SK-N-SH (cell line): ENCODE measurements around the gene SH3RF1. TPM values are rescaled to one million over a fixed set of nuclear protein-coding genes. Genes with fewer than 3 reads are reported as not detected.

ENCODE experiments used
- CTCF ChIA-PET: fragments of 300-600, 350-600 bp; formaldehyde crosslinking; extraction: SDS; loops from one replicate; lab custom pipeline; 2021; lab: Yijun Ruan, JAX
- POLR2A ChIA-PET: fragments of 350-600 bp; sonication (Branson Sonifier 250); formaldehyde crosslinking; extraction: SDS; loops from one replicate; lab custom pipeline; 2020; ENCODE audit warnings: antibody characterized with exemption, inconsistent platforms; lab: Yijun Ruan, JAX
- DNase-seq: peaks from one replicate; pipeline ENCODE4 v3.0.0; 2012
- H2AFZ ChIP-seq: fragments of 200-600 bp; sonication (generic); 2 replicates; pipeline ENCODE4 v1.8.1; 2016; ENCODE audit warnings: antibody characterized with exemption, mild to moderate bottlenecking, low read depth
- H3F3A ChIP-seq: fragments of 200-600 bp; sonication (generic); replicated peaks from 2 replicates; pipeline ENCODE3; 2016; ENCODE audit warnings: antibody characterized with exemption, mild to moderate bottlenecking; ENCODE audit not compliant: insufficient read depth
- H3K27ac ChIP-seq, 2 experiments: fragments of 200-500 bp in 1 of 2; fragments of 200-600 bp in 1 of 2; sonication (Bioruptor generic) in 1 of 2; sonication (generic), shearing (Covaris generic) in 1 of 2; 2 replicates each; pipeline versions ENCODE4 v1.5.1 to v1.6.1; 2014 to 2016; ENCODE audit warnings: low read depth in 2 of 2, inconsistent platforms in 1 of 2, low read length in 1 of 2, mild to moderate bottlenecking in 1 of 2, mixed read lengths in 1 of 2
- H3K27me3 ChIP-seq: fragments of 200-600 bp; sonication (generic), shearing (Covaris generic); 2 replicates; pipeline ENCODE4 v1.6.1; 2016; ENCODE audit warnings: mixed run types; ENCODE audit not compliant: insufficient read depth
- H3K36me3 ChIP-seq, 2 experiments: fragments of 200-500 bp in 1 of 2; fragments of 200-600 bp in 1 of 2; sonication (Bioruptor generic) in 1 of 2; sonication (generic) in 1 of 2; replicated peaks in 1 of 2; 2 replicates each; pipeline versions ENCODE3 to v1.5.1; 2014 to 2016; ENCODE audit warnings: low read length in 1 of 2, mild to moderate bottlenecking in 1 of 2; ENCODE audit not compliant: insufficient read depth in 2 of 2, control insufficient read depth in 1 of 2
- H3K4me1 ChIP-seq, 2 experiments: fragments of 200-500 bp in 1 of 2; fragments of 200-600 bp in 1 of 2; sonication (Bioruptor generic) in 1 of 2; sonication (generic), shearing (Covaris generic) in 1 of 2; 2 replicates each; pipeline versions ENCODE4 v1.5.1 to v1.6.1; 2014 to 2016; ENCODE audit warnings: low read depth in 1 of 2, low read length in 1 of 2, mixed run types in 1 of 2; ENCODE audit not compliant: insufficient read depth in 2 of 2, control insufficient read depth in 1 of 2
- H3K4me2 ChIP-seq: fragments of 200-600 bp; sonication (generic), shearing (Covaris generic); 2 replicates; pipeline ENCODE4 v1.6.1; 2017; ENCODE audit warnings: mixed run types
- H3K4me3 ChIP-seq, 2 experiments: fragments of 200-500 bp in 1 of 2; fragments of 200-600 bp in 1 of 2; sonication (Bioruptor generic) in 1 of 2; sonication (generic), shearing (Covaris generic) in 1 of 2; 2 replicates each; pipeline versions ENCODE4 v1.5.1 to v1.8.1; 2014 to 2016; ENCODE audit warnings: low read depth in 2 of 2, inconsistent platforms in 1 of 2, low read length in 1 of 2, mild to moderate bottlenecking in 1 of 2, mixed read lengths in 1 of 2, moderate library complexity in 1 of 2
- H3K79me2 ChIP-seq: fragments of 200-600 bp; sonication (generic); 2 replicates; pipeline ENCODE4 v1.8.1; 2017; ENCODE audit warnings: mild to moderate bottlenecking; ENCODE audit not compliant: insufficient read depth
- H3K9ac ChIP-seq: fragments of 200-600 bp; sonication (generic); 2 replicates; pipeline ENCODE4 v1.6.1; 2017; ENCODE audit warnings: mixed run types
- H3K9me2 ChIP-seq: fragments of 200-600 bp; sonication (generic); 2 replicates; pipeline ENCODE4 v1.6.1; 2017; ENCODE audit warnings: mixed run types
- H3K9me3 ChIP-seq: fragments of 200-600 bp; sonication (generic); 2 replicates; pipeline ENCODE4 v1.6.1; 2017; ENCODE audit warnings: mixed run types, mild to moderate bottlenecking, moderate library complexity
- H4K20me1 ChIP-seq: fragments of 200-600 bp; sonication (generic); 2 replicates; pipeline ENCODE4 v1.6.1; 2017; ENCODE audit warnings: mild to moderate bottlenecking, mixed run types; ENCODE audit not compliant: insufficient read depth
- ELF1 ChIP-seq: IDR thresholded peaks from 2 replicates; pipeline ENCODE4 v1.4.0; 2012
- FOXJ3 ChIP-seq: sonication (generic); formaldehyde crosslinking; IDR thresholded peaks from 2 replicates; pipeline ENCODE4 v1.5.1; 2020; ENCODE audit warnings: mild to moderate bottlenecking, missing genetic modification reagents
- GATA2 ChIP-seq: sonication (generic); formaldehyde crosslinking; IDR thresholded peaks from 2 replicates; pipeline ENCODE4 v1.5.0; 2020; ENCODE audit warnings: mild to moderate bottlenecking, missing genetic modification reagents
- RAD21 ChIP-seq: IDR thresholded peaks from 2 replicates; pipeline ENCODE4 v1.6.1; 2012; ENCODE audit warnings: mild to moderate bottlenecking, low read length
- RCOR1 ChIP-seq: fragments of 150-350 bp; IDR thresholded peaks from 2 replicates; pipeline ENCODE4 v1.6.1; 2017; ENCODE audit warnings: antibody characterized with exemption, low read length
- RFX5 ChIP-seq: IDR thresholded peaks from 2 replicates; pipeline ENCODE4 v1.6.1; 2012; ENCODE audit warnings: mild to moderate bottlenecking, improper control_type of control experiment, low read length
- TEAD4 ChIP-seq: IDR thresholded peaks from 2 replicates; pipeline ENCODE4 v1.4.0; 2012; ENCODE audit warnings: mild to moderate bottlenecking, borderline replicate concordance; ENCODE audit not compliant: insufficient read depth
- WGBS: methylation state at CpG from one replicate; pipeline ENCODE4 v1.1.6; 2017; ENCODE audit warnings: low lambda C conversion rate; 5-methylcytosine and 5-hydroxymethylcytosine counted together
- polyA plus RNA-seq, 3 experiments: library from polyadenylated mRNA; depleted of rRNA; stranded (reverse); fragments of >200 nt; gene quantifications; 2 replicates each; pipeline ENCODE4 v1.2.3, GENCODE V29; 2012
- TF ChIP-seq, protein P1 (sequence below): fragments of 150-350 bp; IDR thresholded peaks from 2 replicates; pipeline ENCODE4 v1.6.1; 2017; ENCODE audit warnings: antibody characterized with exemption, low read length, low read depth, borderline replicate concordance
- TF ChIP-seq, protein P2 (sequence below): IDR thresholded peaks from 2 replicates; pipeline ENCODE4 v1.4.0; 2012; ENCODE audit warnings: low read depth
- TF ChIP-seq, protein P3 (sequence below): IDR thresholded peaks from 2 replicates; pipeline ENCODE4 v1.4.0; 2012; ENCODE audit warnings: low read depth, borderline replicate concordance

The SH3RF1 gene
- polyA plus RNA-seq, 1 of the 3 experiments (the other 2 are of a cell fraction): 22.0 TPM

DNA sequence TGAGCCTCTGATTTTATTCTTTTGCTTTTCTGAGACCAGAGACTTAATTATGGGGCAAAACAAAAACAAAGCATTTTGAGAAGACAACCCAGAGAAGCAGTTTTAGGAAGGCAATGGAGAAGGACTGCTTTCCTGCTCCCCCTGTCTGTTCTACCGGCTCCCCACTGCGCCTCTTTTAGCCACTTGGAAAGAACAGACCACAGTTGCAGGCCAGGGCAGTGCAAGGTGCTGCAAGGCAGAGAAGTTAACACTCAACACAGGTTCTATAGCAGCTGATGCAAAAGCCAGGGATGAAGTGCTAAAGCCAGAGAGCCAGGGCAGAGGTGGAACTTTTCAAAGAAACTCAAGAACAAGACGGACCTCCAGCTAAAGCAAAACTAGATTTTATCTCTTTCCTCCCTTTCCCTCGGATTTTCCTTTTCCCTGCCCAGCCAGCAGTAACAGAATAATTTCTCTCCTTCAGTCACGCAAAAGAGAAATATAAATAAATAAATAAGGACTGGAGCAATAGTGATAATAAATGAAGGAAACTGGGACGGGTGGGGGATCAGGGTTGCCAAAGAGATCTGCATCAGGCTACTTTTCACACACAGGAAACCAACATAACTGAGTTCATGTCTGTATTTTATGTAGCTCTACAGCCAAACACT is 10.4 kb downstream of the SH3RF1 start (continued):
- TF ChIP-seq, protein P1, sequence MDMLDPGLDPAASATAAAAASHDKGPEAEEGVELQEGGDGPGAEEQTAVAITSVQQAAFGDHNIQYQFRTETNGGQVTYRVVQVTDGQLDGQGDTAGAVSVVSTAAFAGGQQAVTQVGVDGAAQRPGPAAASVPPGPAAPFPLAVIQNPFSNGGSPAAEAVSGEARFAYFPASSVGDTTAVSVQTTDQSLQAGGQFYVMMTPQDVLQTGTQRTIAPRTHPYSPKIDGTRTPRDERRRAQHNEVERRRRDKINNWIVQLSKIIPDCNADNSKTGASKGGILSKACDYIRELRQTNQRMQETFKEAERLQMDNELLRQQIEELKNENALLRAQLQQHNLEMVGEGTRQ: no peak
- TF ChIP-seq RFX5 (no peak), RAD21 (no peak)

- no peak overlapping the region for H2AFZ ChIP-seq
- no peaks in the 10 kb centered on the region for H3K9me3 ChIP-seq
- 93% methylated on average over 6 of the region's 6 CpGs for WGBS
- H3K4me1 ChIP-seq: peaks cover 21 to 52% of the 10 kb centered on the region in 2 experiments
- no peaks in the 10 kb centered on the region for H3K27me3 ChIP-seq
- H3F3A ChIP-seq: peaks cover 43% of the 10 kb centered on the region
- H3K36me3 ChIP-seq: peaks cover 22 to 41% of the 10 kb centered on the region in 2 experiments
- H3K4me2 ChIP-seq: peak overlapping the region; percentile 39; the same call in 1 of the 2 replicates
- peaks cover 85% of the 10 kb centered on the region for H4K20me1 ChIP-seq
- peaks cover 99% of the 10 kb centered on the region for H3K79me2 ChIP-seq
- DNase-seq: no peak
- H3K9me2 ChIP-seq: no peaks in the 10 kb centered on the region
- no peak overlapping the region for H3K4me3 ChIP-seq
- POLR2A ChIA-PET: no interaction called here
- no peak overlapping the region; a peak in 1 of 4 replicates for H3K27ac ChIP-seq
- no peak overlapping the region for H3K9ac ChIP-seq
- TF ChIP-seq GATA2 (no peak), TEAD4 (no peak), RCOR1 (no peak), FOXJ3 (CRISPR knock-in tag) (no peak), ELF1 (no peak), RAD21 (no peak)
- TF ChIP-seq, protein P2, sequence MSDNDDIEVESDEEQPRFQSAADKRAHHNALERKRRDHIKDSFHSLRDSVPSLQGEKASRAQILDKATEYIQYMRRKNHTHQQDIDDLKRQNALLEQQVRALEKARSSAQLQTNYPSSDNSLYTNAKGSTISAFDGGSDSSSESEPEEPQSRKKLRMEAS: no peak
- TF ChIP-seq, protein P3, sequence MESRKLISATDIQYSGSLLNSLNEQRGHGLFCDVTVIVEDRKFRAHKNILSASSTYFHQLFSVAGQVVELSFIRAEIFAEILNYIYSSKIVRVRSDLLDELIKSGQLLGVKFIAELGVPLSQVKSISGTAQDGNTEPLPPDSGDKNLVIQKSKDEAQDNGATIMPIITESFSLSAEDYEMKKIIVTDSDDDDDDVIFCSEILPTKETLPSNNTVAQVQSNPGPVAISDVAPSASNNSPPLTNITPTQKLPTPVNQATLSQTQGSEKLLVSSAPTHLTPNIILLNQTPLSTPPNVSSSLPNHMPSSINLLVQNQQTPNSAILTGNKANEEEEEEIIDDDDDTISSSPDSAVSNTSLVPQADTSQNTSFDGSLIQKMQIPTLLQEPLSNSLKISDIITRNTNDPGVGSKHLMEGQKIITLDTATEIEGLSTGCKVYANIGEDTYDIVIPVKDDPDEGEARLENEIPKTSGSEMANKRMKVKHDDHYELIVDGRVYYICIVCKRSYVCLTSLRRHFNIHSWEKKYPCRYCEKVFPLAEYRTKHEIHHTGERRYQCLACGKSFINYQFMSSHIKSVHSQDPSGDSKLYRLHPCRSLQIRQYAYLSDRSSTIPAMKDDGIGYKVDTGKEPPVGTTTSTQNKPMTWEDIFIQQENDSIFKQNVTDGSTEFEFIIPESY: no peak
- TF ChIP-seq, protein P1: no peak
- TF ChIP-seq, all 33 proteins: peak for 0
- CTCF ChIA-PET: interaction anchor here (1.0 to 1.5 kb wide), 3 partner anchors 9 to 15 kb away, joined by 3 to 4 read pairs (median 3); no protein-coding TSS in a partner anchor
These were observed 11.5 kb downstream of the SH3RF1 start for GRCh38 chr4:169259271-169259670.
